WERI-Rb-1 (cell line): Measurements from ENCODE around the gene DENND5A.

Experiments
- DNase-seq: peaks from one replicate; pipeline ENCODE4 v3.0.0-alpha.2; 2020
- H3K27ac ChIP-seq: fragments of 250-450 bp; sonication (Bioruptor Pico); 2 replicates; pipeline ENCODE4 v1.5.1; 2020; ENCODE audit warnings: mild to moderate bottlenecking, moderate library complexity
- H3K27me3 ChIP-seq: fragments of 250-450 bp; sonication (Bioruptor Pico); 2 replicates; pipeline ENCODE4 v1.5.1; 2021; ENCODE audit warnings: mild to moderate bottlenecking, low read depth, moderate library complexity; ENCODE audit not compliant: insufficient read depth, severe bottlenecking
- H3K36me3 ChIP-seq: fragments of 250-450 bp; sonication (Bioruptor Pico); 2 replicates; pipeline ENCODE4 v1.5.1; 2020; ENCODE audit warnings: mild to moderate bottlenecking, moderate library complexity
- H3K4me3 ChIP-seq: 2 replicates; pipeline ENCODE4 v1.5.1; 2011; ENCODE audit warnings: low read depth, mild to moderate bottlenecking, control low read depth, low read length
- H3K9me3 ChIP-seq: fragments of 250-450 bp; sonication (Bioruptor Pico); 2 replicates; pipeline ENCODE4 v1.5.1; 2021; ENCODE audit warnings: mild to moderate bottlenecking, moderate library complexity; ENCODE audit not compliant: severe bottlenecking
- CTCF ChIP-seq: IDR thresholded peaks from 2 replicates; pipeline ENCODE4 v1.5.1; 2011; ENCODE audit warnings: low read depth, mild to moderate bottlenecking, control low read depth, inconsistent platforms, low read length

Gene DENND5A

GRCh38 chr11:9132203-9132878 lies 132.8 kb downstream of the DENND5A start:
- no peak for TF ChIP-seq CTCF
- no peaks in the 10 kb centered on the region for H3K9me3 ChIP-seq
- H3K27ac ChIP-seq, result no peak overlapping the region
- H3K27me3 ChIP-seq, result no peaks in the 10 kb centered on the region
- no peaks in the 10 kb centered on the region for H3K36me3 ChIP-seq
- no peak for DNase-seq
- no peak overlapping the region for H3K4me3 ChIP-seq

GRCh38 chr11:9130297-9130696 lies 134.9 kb downstream of the DENND5A start:
- no peak for DNase-seq
- TF ChIP-seq CTCF, result no peak
- no peaks in the 10 kb centered on the region for H3K9me3 ChIP-seq
- H3K4me3 ChIP-seq, result no peak overlapping the region
- H3K27ac ChIP-seq, result no peak overlapping the region
- H3K36me3 ChIP-seq, result no peaks in the 10 kb centered on the region
- no peaks in the 10 kb centered on the region for H3K27me3 ChIP-seq

GRCh38 chr11:9126636-9127035 lies 138.5 kb downstream of the DENND5A start:
- H3K4me3 ChIP-seq, result no peak overlapping the region
- no peak for TF ChIP-seq CTCF
- no peak for DNase-seq
- no peaks in the 10 kb centered on the region for H3K9me3 ChIP-seq
- no peaks in the 10 kb centered on the region for H3K27me3 ChIP-seq
- H3K36me3 ChIP-seq, result no peaks in the 10 kb centered on the region
- no peak overlapping the region for H3K27ac ChIP-seq

GRCh38 chr11:9125185-9125886 lies 139.8 kb downstream of the DENND5A start:
- Histone ChIP-seq H3K4me3 (no peak overlapping the region), H3K36me3 (no peaks in the 10 kb centered on the region), H3K9me3 (no peaks in the 10 kb centered on the region), H3K27ac (no peak overlapping the region), H3K27me3 (no peaks in the 10 kb centered on the region)
- TF ChIP-seq CTCF, result no peak
- no peak for DNase-seq

GRCh38 chr11:9123595-9124304 lies 141.4 kb downstream of the DENND5A start:
- no peaks in the 10 kb centered on the region for H3K9me3 ChIP-seq
- DNase-seq, result no peak
- no peaks in the 10 kb centered on the region for H3K27me3 ChIP-seq
- H3K27ac ChIP-seq, result no peak overlapping the region
- no peak for TF ChIP-seq CTCF
- no peaks in the 10 kb centered on the region for H3K36me3 ChIP-seq
- H3K4me3 ChIP-seq, result no peak overlapping the region
